ENCODE results near the gene PELI2. TPM values are rescaled to one million over a fixed set of nuclear protein-coding genes. Genes with fewer than 3 reads are reported as not detected.

Gene PELI2
- total RNA-seq, 1 donor, result 14.1 TPM

DNA sequence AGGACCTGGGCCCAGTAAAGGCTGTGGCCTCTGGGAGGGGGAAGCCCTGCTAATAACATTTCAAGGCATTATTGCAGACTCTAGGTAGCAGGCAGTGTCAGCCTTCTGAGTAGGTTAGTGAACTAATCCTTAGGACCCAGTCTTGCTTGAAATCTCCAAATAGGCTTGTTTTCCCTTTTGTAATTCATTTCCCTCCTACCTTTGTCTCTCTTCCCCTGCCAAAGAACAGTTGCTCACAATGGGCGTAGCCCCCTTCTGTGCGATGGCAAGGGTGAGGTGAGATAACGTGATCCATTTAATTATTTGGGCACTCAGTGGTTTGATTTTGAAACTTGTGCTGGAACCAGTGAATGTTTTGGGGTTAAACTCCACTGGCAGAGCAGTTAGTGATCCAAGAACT, 10.9 kb downstream of the PELI2 start:
- H3K79me2 ChIP-seq (ENCODE audit: insufficient read depth, low read length), result peaks cover 3% of the 10 kb centered on the region
- TF ChIP-seq, protein P1, sequence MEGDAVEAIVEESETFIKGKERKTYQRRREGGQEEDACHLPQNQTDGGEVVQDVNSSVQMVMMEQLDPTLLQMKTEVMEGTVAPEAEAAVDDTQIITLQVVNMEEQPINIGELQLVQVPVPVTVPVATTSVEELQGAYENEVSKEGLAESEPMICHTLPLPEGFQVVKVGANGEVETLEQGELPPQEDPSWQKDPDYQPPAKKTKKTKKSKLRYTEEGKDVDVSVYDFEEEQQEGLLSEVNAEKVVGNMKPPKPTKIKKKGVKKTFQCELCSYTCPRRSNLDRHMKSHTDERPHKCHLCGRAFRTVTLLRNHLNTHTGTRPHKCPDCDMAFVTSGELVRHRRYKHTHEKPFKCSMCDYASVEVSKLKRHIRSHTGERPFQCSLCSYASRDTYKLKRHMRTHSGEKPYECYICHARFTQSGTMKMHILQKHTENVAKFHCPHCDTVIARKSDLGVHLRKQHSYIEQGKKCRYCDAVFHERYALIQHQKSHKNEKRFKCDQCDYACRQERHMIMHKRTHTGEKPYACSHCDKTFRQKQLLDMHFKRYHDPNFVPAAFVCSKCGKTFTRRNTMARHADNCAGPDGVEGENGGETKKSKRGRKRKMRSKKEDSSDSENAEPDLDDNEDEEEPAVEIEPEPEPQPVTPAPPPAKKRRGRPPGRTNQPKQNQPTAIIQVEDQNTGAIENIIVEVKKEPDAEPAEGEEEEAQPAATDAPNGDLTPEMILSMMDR (IDR thresholded peaks at IDR 0.05; ENCODE audit: extremely low read depth, low read depth, low read length), result no peak

DNA sequence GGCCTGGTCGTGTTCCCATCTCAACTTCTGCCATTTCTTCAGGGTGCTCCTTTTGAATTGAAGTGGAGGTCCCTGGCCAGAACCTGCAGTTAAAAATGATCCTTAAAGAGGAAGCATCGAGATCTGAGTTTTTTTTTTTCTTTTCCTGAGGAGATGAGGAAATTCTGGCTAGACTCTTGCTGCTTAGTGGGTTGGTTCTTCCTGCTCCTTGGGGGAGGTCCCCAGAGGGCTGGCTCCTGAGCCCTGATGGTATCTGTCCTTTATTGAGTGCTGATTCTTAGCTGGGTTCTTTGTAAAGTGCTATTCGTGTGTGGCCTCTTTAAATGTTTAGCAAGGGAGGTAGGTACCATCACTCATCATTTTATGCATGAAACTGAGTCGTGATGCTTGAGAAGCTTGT, 11.7 kb downstream of the PELI2 start:
- Histone ChIP-seq H3K4me1 (ENCODE audit: insufficient read depth, low read length) (no peaks in the 10 kb centered on the region), H3K9me3 (ENCODE audit: low read depth, low read length) (no peaks in the 10 kb centered on the region), H4K20me1 (ENCODE audit: insufficient read depth, low read length) (no peaks in the 10 kb centered on the region), H3K36me3 (ENCODE audit: insufficient read depth, low read length) (no peaks in the 10 kb centered on the region), H3K4me2 (ENCODE audit: insufficient read depth, low read length) (no peak overlapping the region), H3K27me3 (ENCODE audit: insufficient read depth, low read length) (no peaks in the 10 kb centered on the region), H2AFZ (ENCODE audit: low read length) (no peak overlapping the region), H3K4me3 (ENCODE audit: insufficient read depth, low read length) (no peak overlapping the region), H3K79me2 (ENCODE audit: insufficient read depth, low read length) (peaks cover 3% of the 10 kb centered on the region), H3K27ac (ENCODE audit: low read depth, low read length) (no peak overlapping the region)
- no peak for DNase-seq (ENCODE audit: insufficient read length, low spot score, missing footprints)
- TF ChIP-seq, protein P1 (IDR thresholded peaks at IDR 0.05; ENCODE audit: extremely low read depth, low read depth, low read length), result no peak

More for the DNA sequence above, 10.9 kb downstream of the PELI2 start:
- Histone ChIP-seq H3K4me3 (ENCODE audit: insufficient read depth, low read length) (no peak overlapping the region), H3K4me2 (ENCODE audit: insufficient read depth, low read length) (no peak overlapping the region), H3K4me1 (ENCODE audit: insufficient read depth, low read length) (no peaks in the 10 kb centered on the region), H3K9me3 (ENCODE audit: low read depth, low read length) (no peaks in the 10 kb centered on the region), H3K27me3 (ENCODE audit: insufficient read depth, low read length) (no peaks in the 10 kb centered on the region), H3K27ac (ENCODE audit: low read depth, low read length) (no peak overlapping the region), H3K36me3 (ENCODE audit: insufficient read depth, low read length) (no peaks in the 10 kb centered on the region), H4K20me1 (ENCODE audit: insufficient read depth, low read length) (no peaks in the 10 kb centered on the region), H2AFZ (ENCODE audit: low read length) (no peak overlapping the region)
- no peak for DNase-seq (ENCODE audit: insufficient read length, low spot score, missing footprints)

GRCh38 chr14:56131004-56131864, 13.0 kb downstream of the PELI2 start:
- Histone ChIP-seq H3K4me1 (ENCODE audit: insufficient read depth, low read length) (no peaks in the 10 kb centered on the region), H3K9me3 (ENCODE audit: low read depth, low read length) (no peaks in the 10 kb centered on the region), H3K27me3 (ENCODE audit: insufficient read depth, low read length) (no peaks in the 10 kb centered on the region), H3K79me2 (ENCODE audit: insufficient read depth, low read length) (peaks cover 3% of the 10 kb centered on the region), H4K20me1 (ENCODE audit: insufficient read depth, low read length) (no peaks in the 10 kb centered on the region), H3K4me3 (ENCODE audit: insufficient read depth, low read length) (no peak overlapping the region), H2AFZ (ENCODE audit: low read length) (no peak overlapping the region), H3K27ac (ENCODE audit: low read depth, low read length) (no peak overlapping the region), H3K36me3 (ENCODE audit: insufficient read depth, low read length) (no peaks in the 10 kb centered on the region), H3K4me2 (ENCODE audit: insufficient read depth, low read length) (no peak overlapping the region)
- DNase-seq (ENCODE audit: insufficient read length, low spot score, missing footprints), result no peak
- TF ChIP-seq, protein P1 (IDR thresholded peaks at IDR 0.05; ENCODE audit: extremely low read depth, low read depth, low read length), result no peak

All from osteoblast (primary cell).